ENCODE data around the gene STXBP4.

DNA sequence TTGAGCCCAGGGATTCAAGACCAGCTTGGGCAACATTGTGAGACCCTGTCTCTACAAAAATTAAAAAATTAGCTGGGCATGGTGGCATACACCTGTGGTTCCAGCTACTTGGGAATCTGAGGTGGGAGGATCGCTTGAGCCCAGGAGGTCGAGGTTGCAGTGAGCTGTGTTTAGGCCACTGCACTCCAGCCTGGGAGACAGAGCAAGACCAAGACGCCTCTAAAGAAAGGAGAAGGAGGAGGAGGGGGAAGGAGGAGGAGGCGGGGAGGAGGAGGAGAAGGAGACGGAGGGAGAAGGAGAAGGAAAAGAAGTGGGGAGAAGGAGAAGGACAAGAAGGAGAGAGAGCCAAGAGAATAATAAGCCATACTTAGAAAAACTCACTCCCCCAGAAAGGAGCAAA lies 35.9 kb downstream of the STXBP4 start:
- TF ChIP-seq TAF1 (IDR thresholded peaks at IDR 0.05; ENCODE audit: borderline replicate concordance, insufficient read depth, low read length) (no peak), POLR2AphosphoS5 (IDR thresholded peaks at IDR 0.05; ENCODE audit: low read depth, low read length) (no peak)
- TF ChIP-seq, protein P1, sequence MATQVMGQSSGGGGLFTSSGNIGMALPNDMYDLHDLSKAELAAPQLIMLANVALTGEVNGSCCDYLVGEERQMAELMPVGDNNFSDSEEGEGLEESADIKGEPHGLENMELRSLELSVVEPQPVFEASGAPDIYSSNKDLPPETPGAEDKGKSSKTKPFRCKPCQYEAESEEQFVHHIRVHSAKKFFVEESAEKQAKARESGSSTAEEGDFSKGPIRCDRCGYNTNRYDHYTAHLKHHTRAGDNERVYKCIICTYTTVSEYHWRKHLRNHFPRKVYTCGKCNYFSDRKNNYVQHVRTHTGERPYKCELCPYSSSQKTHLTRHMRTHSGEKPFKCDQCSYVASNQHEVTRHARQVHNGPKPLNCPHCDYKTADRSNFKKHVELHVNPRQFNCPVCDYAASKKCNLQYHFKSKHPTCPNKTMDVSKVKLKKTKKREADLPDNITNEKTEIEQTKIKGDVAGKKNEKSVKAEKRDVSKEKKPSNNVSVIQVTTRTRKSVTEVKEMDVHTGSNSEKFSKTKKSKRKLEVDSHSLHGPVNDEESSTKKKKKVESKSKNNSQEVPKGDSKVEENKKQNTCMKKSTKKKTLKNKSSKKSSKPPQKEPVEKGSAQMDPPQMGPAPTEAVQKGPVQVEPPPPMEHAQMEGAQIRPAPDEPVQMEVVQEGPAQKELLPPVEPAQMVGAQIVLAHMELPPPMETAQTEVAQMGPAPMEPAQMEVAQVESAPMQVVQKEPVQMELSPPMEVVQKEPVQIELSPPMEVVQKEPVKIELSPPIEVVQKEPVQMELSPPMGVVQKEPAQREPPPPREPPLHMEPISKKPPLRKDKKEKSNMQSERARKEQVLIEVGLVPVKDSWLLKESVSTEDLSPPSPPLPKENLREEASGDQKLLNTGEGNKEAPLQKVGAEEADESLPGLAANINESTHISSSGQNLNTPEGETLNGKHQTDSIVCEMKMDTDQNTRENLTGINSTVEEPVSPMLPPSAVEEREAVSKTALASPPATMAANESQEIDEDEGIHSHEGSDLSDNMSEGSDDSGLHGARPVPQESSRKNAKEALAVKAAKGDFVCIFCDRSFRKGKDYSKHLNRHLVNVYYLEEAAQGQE (IDR thresholded peaks at IDR 0.05; ENCODE audit: insufficient read depth in 1 of 2, low read depth in 2 of 2, low read length in 2 of 2) = no peak
